A549 (cell line): ENCODE results near the gene CASP9.

Experiments used
- CTCF ChIP-seq: fragments of >200 bp; sonication (Bioruptor Twin); formaldehyde crosslinking; IDR thresholded peaks from 3 replicates; pipeline ENCODE4 v1.5.1; 2016
- MAX ChIP-seq: IDR thresholded peaks from 2 replicates; pipeline ENCODE4 v1.6.1; 2012

GRCh38 chr1:15540186-15540585 is 16.2 kb upstream of the CASP9 start:
- TF ChIP-seq CTCF (no peak), MAX (no peak)
